GM18499 (cell line): ENCODE measurements around the gene CACNA1F.

Source experiments
- ATAC-seq: cut with Tn5 transposase; IDR thresholded peaks from one replicate; pipeline ENCODE4 v1.9.1; 2021; ENCODE audit warnings: moderate number of reproducible peaks; ENCODE audit not compliant: insufficient read depth, unreplicated experiment

CACNA1F gene

DNA sequence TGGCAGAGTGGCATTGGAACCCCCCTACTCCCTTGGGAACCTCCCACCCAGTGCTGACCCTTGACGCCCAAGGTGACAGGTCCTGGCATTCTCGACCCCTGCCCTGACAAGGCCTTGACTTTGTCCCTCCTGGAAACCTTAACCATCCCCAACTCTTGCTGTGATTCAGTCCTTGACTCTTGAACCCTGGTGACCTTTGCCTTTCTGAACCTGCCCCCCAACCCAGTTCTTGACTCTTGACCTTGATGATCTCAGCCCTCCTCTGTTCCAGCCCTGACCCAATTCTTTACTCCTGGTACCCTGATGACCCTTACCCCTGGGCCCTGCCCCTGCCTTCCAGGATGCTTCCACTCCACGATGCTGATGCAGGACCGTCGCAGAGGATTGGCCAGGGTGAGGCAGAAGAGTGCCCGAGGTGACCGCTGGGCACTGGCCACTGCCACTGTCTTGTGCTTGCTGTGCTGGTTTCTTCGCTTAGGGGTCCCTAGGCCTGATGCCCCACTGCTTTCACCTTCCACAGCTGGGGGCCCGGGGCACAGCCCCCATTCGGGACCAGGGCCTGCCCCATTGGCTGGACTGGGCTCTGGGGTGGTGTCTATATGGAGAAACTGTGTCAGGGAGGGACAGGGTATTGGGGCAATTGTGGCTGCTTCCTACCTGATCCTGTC lies 1.7 kb downstream of the CACNA1F start:
- no peak for ATAC-seq

DNA sequence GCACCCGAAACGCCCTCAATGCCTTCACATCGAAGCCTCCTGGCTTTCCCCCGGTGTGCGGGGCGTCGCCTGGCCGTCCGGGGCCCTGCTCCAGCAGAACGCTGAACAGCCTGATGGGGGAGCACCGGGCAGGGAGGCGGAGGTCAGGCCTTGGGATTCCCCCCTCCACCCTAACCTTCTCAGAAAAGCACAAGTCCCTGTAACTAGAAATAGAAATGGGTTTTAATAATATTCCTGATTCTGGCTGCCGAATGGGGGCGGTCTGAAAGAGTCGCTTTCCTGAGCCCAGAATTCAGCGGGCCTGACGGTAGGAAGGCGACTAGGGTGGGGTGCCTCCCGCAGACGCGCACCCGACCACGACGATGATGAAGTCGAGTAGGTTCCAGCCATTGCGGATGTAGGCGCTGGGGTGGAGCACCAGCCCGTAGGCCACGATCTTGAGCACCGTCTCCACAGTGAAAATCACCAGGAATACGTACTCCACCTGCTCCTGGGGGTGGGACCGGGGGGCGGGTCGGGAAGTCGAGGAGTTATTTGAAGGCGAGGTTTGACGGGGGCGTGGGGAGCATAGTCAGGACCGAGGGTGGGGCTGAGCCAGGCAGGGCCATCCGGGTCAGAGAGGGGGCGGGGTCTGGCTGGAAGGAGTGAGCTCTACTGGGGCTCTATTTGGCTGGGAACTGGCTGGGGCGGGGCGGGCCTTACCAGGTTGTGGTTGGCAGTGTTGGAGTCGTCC lies 2.5 kb downstream of the CACNA1F start:
- no peak for ATAC-seq

DNA sequence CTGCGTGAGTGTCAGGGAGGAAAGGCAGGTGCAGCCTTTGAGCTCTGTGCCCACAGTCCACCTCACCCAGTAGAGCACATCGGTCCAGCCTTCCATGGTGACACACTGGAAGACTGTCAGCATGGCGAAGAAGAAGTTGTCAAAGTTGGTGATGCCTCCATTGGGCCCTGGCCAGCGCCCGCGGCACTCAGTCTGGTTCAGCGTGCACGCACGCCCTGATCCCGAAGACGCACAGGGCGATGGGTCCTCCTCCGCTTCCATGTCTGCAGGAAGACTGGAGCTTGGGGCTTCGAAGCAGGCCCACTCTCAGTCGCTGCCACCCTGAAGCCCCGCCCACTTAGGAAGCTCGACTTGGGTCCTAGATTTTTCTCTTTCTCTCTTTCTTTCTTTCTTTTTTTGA lies 5.0 kb downstream of the CACNA1F start:
- no peak for ATAC-seq

GRCh38 chrX:49227726-49228125 lies 5.4 kb downstream of the CACNA1F start:
- ATAC-seq = no peak

- no peak for ATAC-seq
Measured at GRCh38 chrX:49226946-49227345, 6.2 kb downstream of the CACNA1F start.

DNA sequence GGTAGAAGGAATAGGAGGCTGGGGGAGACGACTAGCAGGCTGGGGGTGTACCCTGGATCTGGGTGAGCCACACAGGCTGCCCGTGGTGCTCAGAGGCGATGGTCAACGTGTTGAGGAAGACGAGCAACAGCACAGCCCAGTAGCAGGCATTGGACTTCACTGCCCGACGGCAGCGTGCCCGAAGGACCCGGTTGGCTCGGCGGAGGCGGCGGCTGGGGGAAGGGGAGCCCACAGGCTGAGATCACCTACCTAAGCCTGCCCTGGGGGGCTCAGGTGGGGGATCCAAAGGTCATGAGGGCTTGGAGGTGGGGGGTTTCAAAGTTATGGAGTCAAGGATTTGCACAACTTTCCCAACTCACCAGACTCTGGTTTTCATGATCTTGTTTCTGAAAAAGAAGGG lies 7.3 kb downstream of the CACNA1F start:
- ATAC-seq = no peak

GRCh38 chrX:49221868-49222267 lies 11.3 kb downstream of the CACNA1F start:
- no peak for ATAC-seq

DNA sequence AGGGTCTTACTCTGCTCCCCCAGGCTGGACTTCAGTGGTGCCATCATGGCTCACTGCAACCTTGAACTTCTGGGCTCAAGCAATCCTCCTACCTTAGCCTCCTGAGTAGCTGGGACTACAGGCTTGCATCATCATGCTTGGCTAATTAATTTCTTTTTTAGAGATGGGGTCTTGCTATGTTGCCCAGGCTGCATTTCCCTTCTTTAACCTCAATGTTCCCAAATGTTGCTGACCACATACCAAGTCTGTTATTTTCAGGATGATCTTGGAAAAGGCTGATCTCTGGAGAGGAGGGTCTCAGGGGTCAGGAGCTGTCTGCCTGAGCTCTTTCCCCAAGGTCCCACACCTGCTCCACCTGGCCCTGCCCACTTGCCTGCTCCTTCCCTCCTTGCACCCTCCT lies 13.0 kb downstream of the CACNA1F start:
- ATAC-seq = no peak

DNA sequence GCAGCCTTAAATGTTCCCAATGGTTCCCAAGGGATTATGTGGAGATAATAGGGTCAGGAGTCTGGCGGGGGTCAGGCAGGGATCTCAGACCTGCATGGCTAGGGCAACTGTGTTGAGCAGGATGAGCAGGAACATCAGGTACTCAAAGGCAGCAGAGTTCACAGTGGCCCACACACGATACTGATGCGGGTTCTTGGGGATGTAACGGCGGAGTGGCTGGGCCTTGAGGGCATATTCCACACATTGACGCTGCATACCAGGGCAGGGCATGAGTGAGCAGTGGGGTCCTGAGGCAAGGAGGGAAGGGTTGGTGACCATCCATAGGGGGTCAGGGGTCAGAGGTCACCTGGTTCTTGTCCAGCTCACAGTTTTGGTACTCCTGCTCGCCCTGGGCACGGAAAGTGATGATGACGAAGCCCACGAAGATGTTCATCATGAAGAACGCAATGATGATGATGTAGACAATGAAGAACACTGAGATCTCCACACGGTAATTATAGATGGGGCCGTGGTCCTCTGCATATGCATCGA lies 18.1 kb downstream of the CACNA1F start:
- no peak for ATAC-seq

DNA sequence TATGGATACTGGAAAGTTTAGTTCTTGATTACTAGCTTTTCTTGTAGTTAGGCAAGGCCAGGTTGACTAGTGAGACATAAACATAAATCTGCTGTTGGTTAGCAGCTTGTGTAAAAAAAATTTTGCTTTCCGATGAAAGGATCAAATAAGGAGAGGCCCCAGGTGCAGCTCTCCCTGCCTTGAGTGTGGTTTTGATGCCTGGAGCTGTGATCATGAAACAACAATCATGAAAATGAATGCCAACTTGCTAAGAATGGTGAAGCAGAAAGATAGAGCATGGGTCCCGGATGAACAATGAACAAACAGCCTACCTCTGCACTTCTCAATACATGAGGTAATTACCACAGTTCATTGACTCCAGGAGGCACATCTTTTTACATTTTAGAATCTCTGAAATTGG lies 18.7 kb downstream of the CACNA1F start:
- no peak for ATAC-seq

DNA sequence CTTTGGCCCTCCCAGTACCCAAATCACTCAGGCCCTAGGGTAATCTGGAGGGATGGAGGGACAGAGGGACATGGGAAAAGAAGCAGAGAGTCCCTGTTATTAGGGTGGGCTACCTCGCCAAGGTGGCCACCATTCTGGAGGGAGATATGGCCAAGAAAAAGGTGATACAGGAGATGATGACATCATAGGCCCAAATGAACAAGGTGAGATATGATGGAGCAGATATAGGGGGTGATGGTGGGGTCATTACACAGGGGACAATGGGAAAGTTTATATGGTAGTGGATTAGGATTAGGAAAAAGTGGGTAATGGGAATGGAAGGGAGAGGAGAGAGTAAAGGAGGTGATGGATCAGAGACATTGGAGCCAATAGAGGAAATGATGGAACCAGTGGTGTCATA lies 20.3 kb downstream of the CACNA1F start:
- no peak for ATAC-seq

GRCh38 chrX:49212209-49212608 lies 20.9 kb downstream of the CACNA1F start:
- ATAC-seq = no peak

DNA sequence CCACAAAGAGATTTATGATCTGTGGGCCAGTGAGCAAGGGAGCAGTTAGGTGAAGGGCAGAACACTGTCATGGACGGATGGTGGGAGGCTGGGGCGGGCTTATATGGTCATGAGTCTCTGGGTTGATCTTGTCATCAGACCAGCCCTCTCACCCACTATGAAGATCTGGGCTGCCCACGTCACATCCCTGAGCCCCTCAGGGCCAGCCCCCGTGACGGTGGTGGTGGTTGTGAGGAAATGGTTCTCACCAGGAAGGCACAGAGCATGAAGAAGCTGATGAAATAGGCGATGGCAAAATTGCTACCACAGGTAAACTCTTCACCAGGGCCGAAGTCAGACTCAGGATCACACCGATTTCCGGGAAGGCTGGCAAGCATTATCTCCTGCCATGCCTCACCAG lies 22.1 kb downstream of the CACNA1F start:
- no peak for ATAC-seq

- no peak for ATAC-seq
Measured at GRCh38 chrX:49210406-49210805, 22.7 kb downstream of the CACNA1F start.

GRCh38 chrX:49209434-49210251 lies 23.5 kb downstream of the CACNA1F start:
- no peak for ATAC-seq

GRCh38 chrX:49208399-49208798 lies 24.7 kb downstream of the CACNA1F start:
- ATAC-seq = no peak

- no peak for ATAC-seq
Measured at GRCh38 chrX:49206543-49206942, 26.6 kb downstream of the CACNA1F start.

DNA sequence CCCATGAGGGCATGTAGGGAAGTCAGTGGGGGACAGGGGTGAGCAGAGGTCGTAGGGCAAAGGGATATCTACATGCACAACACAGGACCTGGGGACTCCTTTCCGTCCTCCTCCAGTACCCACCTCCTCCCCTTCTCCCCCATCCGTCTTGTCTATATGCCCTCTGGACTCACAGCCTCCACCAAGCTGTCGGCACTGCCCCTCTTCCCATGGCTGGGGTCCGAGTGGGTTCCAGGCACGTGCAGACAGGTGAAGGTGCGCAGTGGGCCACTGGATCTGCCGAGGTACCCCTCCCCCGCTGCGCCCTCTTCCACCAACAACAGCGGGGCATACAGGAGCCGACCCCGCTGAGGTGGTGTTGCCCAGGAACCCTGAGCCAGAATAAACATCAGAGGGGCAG lies 27.7 kb downstream of the CACNA1F start:
- ATAC-seq = no peak

DNA sequence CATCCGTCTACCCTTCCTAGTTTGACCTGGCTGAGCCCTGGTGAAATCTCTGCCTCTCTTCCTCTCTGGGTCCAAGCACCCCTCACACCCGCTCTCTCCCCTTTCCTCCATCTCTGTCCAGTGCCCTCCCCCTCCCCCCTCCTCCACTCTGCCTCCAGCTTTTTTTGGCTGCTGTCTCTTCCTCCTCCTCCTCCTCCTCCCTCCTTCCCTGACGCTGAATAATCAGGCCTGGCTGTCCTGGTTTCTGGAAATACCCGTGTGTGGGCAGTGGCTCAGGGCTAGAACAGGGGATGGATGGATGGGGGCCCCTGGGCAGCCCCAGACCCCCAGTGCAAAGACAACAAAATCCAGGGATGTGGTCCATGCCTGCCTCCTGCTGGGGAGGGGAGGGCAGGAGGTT lies 28.4 kb downstream of the CACNA1F start:
- no peak for ATAC-seq

DNA sequence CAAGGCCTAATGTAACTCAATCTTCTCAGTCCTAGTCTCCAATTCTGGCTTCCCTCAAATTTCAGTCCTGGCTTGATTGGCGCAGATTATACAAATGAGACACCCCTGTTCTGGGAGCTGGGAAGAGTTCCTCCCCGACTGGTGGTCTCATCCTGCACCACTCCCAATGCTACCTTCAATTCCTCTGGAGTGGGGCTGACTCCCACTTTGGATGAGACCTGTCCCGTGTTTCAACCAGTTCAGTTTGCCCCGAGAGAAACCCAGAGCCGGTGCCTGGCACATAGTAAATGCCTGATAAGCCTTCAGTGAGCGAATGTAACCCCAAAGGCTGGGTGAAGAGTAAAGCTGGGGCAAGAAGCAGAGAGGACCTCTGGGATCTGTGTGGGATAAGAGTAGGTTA lies 29.1 kb downstream of the CACNA1F start:
- ATAC-seq = no peak

DNA sequence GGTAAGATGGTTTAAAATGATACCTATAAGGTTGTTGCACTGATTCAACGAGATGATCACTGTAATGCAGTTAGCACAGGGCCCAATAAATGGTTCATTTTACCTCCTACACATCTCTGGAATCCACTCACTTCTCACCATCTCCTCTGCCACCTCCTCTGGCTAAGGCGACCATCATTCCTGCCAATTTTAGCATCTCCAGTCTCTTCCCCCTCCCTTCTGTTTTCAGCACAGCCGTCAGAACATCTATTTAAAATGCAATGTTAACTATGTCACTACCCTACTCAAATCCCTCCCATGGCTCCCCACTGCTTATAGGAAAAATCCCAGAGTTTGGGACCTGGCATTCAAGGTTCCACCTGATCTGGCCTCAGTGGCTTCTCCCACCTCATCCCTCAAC lies 29.6 kb downstream of the CACNA1F start:
- no peak for ATAC-seq
